Fibroblast of skin of left quadriceps (primary cell): Measurements from ENCODE around the gene MCF2L.
"Not testable (repeated sequence)": the region's sequence is repeated elsewhere in the genome, so short reads cannot be mapped to it uniquely, and the experiment has no call there.

Experiments used
- DNase-seq, 2 experiments: peaks; one replicate each; pipeline ENCODE4 v3.0.0-alpha.2; 2013; ENCODE audit warnings: low read depth in 2 of 2

Gene MCF2L

GRCh38 chr13:113064534-113065405 lies 95.8 kb downstream of the MCF2L start:
- peak; percentile 51 to 53 for DNase-seq

GRCh38 chr13:113065406-113066141 lies 96.6 kb downstream of the MCF2L start:
- DNase-seq = no peak

- no peak for DNase-seq
Measured at GRCh38 chr13:113066142-113066455, 97.1 kb downstream of the MCF2L start.

- no peak for DNase-seq
Measured at GRCh38 chr13:113066746-113067145, 97.7 kb downstream of the MCF2L start.

- no peak for DNase-seq
Measured at GRCh38 chr13:113069861-113070805, 101.1 kb downstream of the MCF2L start.

GRCh38 chr13:113070855-113071254 lies 101.8 kb downstream of the MCF2L start:
- no peak for DNase-seq

GRCh38 chr13:113072376-113072775 lies 103.4 kb downstream of the MCF2L start:
- no peak for DNase-seq

- no peak for DNase-seq
Measured at GRCh38 chr13:113073942-113074341, 104.9 kb downstream of the MCF2L start.

GRCh38 chr13:113074401-113074800 lies 105.4 kb downstream of the MCF2L start:
- no peak for DNase-seq

- DNase-seq = no peak
Measured at GRCh38 chr13:113074876-113075275, 105.9 kb downstream of the MCF2L start.

GRCh38 chr13:113075711-113076110 lies 106.7 kb downstream of the MCF2L start:
- no peak for DNase-seq

- DNase-seq = no peak
Measured at GRCh38 chr13:113076681-113077401, 107.8 kb downstream of the MCF2L start.

- DNase-seq = no peak
Measured at GRCh38 chr13:113077566-113077952, 108.5 kb downstream of the MCF2L start.

GRCh38 chr13:113077953-113078901 lies 109.2 kb downstream of the MCF2L start:
- no peak for DNase-seq

GRCh38 chr13:113078902-113079780 lies 110.1 kb downstream of the MCF2L start:
- DNase-seq = no peak

- not testable (repeated sequence) for DNase-seq
Measured at GRCh38 chr13:113079781-113080080, 110.7 kb downstream of the MCF2L start.

GRCh38 chr13:113080361-113080831 lies 111.4 kb downstream of the MCF2L start:
- no peak for DNase-seq

GRCh38 chr13:113080901-113081521 lies 112.0 kb downstream of the MCF2L start:
- no peak for DNase-seq
